ENCODE measurements around the gene FRG2B.
"Not testable (repeated sequence)": the region's sequence is repeated elsewhere in the genome, so short reads cannot be mapped to it uniquely, and the experiment has no call there.

DNA sequence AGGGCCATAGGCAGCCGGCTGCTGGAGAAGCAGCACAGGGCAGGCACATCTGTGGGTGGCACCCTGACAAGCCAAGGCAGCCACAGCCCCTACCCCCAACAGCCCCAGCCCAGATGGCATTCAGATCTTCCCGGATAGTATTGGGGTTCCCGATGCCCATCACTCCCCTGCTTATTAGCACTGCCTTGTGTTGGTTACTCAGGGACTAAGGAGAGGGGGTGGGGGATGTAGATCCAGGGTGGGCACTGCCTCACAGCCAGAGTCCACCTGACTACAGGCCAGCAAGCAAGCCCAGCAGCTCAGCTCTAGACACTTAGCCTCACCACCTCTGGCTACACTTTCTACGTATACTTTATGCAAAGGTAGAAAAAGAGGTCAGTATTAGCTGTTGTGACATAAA lies 30.7 kb upstream of the FRG2B start:
- TF ChIP-seq, protein P1, sequence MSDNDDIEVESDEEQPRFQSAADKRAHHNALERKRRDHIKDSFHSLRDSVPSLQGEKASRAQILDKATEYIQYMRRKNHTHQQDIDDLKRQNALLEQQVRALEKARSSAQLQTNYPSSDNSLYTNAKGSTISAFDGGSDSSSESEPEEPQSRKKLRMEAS (IDR thresholded peaks at IDR 0.05), result not testable (repeated sequence)
- TF ChIP-seq, protein P2, sequence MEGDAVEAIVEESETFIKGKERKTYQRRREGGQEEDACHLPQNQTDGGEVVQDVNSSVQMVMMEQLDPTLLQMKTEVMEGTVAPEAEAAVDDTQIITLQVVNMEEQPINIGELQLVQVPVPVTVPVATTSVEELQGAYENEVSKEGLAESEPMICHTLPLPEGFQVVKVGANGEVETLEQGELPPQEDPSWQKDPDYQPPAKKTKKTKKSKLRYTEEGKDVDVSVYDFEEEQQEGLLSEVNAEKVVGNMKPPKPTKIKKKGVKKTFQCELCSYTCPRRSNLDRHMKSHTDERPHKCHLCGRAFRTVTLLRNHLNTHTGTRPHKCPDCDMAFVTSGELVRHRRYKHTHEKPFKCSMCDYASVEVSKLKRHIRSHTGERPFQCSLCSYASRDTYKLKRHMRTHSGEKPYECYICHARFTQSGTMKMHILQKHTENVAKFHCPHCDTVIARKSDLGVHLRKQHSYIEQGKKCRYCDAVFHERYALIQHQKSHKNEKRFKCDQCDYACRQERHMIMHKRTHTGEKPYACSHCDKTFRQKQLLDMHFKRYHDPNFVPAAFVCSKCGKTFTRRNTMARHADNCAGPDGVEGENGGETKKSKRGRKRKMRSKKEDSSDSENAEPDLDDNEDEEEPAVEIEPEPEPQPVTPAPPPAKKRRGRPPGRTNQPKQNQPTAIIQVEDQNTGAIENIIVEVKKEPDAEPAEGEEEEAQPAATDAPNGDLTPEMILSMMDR (IDR thresholded peaks at IDR 0.05 in 2 of 3, conservative IDR thresholded peaks at IDR 0.05 in 1 of 3; ENCODE audit: borderline replicate concordance in 1 of 3, insufficient read depth in 1 of 3, low read depth in 2 of 3, low read length in 2 of 3), result not testable (repeated sequence)
- not testable (repeated sequence) for TF ChIP-seq EZH2phosphoT487 (IDR thresholded peaks at IDR 0.05; ENCODE audit: borderline replicate concordance); ELF1 (IDR thresholded peaks at IDR 0.05; ENCODE audit: borderline replicate concordance, low read depth); EGR1 (IDR thresholded peaks at IDR 0.05; ENCODE audit: low read depth); YY1 (IDR thresholded peaks at IDR 0.05; ENCODE audit: extremely low read depth, insufficient replicate concordance, low read depth, low read length)
